GM19452 (cell line): ENCODE results near the gene DCLK1.

Experiments used
- ATAC-seq: cut with Tn5 transposase; IDR thresholded peaks from one replicate; pipeline ENCODE4 v1.9.1; 2021; ENCODE audit not compliant: unreplicated experiment

The DCLK1 gene

DNA sequence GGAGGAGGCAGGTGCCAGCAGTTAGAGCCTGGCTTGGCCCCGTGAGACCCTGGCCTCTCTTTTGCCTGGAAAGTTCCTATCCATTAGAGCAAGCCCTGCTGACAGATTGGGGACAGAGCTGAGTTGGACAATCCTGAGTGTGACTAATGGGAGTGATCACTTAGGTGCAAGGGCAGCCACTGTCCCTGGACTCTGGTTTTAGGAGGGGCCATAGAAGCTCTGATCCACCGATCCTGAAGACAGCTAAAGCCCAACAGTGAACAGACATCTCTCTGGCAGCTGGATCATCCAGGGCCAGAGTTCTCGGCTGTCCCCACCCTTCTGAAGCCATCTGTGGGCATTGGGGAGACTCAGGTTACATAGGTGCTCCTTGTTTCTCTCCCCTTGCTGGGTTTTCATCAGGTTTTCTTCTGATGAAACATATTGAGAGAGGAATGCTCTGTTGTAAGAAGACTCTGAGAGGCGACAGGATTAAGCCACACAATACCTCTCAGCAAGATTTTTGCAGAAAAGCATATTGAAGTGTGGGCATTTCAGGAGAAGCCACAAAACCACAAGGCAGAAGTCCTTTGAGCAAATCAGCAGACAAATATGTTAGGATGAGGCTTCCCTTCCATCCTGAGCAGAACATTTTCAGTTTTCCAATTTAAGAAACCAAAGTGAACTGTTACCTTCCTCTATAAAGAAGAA, 366.7 kb downstream of the DCLK1 start:
- no peak for ATAC-seq

DNA sequence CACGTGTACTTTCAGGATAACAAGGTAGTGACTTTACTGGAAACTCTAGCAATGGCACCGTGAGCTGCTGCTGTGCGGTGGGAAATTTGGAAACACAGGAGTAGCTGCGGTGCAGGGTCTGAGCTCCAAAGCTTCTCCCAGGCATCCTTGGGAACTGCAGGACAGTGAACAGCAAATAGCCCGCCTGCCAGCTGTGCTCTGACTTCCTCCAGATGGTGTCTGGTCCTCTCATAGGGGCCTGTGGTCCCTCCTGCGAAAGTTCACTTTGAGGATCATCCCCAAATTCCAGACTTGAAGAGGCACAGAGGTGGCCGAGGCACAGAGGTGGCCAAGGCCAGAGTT, 367.4 kb downstream of the DCLK1 start:
- no peak for ATAC-seq

DNA sequence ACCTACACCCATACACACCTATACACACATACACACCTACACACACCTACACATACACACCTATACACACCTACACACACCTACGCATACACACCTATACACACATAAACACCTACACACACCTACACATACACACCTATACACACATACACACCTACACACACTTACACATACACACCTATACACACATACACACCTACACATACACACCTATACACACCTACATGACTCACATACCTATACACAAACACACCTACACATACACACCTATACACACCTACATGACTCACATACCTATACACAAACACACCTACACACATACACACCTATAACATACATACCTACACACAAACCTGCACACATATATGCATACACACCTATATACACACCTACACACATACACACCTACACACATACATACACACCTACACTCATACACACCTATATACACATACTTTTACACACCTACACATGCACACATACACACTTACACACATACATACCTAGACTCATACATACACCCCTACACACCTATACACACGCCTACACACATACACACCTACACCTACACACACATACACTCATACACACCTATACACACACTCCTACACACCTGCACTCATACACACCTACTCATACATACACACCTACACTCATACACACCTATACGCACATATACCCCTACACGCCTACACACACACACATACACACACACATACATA, 368.0 kb downstream of the DCLK1 start:
- ATAC-seq = no peak

DNA sequence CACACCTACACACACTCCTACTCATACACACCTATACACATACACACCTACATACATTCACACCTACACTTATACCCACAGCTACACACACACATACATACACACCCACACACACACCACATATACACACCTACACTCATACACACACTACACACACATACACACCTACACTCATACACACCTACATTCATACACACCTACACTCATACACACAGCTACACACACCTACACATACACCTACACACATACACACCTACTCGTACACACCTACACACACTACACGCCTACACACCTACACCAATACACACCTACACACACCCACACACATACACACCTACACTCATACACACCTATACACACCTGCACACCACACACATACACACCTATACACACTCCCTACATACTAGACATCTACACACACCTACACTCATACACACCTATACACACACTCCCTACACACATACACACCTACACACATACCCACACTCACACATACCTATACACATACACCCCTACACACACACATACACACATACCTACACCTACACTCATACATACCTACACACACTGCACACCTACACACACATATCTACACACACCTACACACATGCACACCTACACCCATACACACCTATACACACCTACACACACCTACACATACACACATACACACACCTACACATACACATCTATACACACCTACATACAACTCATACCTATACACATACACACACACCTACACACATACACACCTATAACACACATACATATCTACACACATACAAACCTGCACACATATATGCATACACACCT, 369.5 kb downstream of the DCLK1 start:
- no peak for ATAC-seq

DNA sequence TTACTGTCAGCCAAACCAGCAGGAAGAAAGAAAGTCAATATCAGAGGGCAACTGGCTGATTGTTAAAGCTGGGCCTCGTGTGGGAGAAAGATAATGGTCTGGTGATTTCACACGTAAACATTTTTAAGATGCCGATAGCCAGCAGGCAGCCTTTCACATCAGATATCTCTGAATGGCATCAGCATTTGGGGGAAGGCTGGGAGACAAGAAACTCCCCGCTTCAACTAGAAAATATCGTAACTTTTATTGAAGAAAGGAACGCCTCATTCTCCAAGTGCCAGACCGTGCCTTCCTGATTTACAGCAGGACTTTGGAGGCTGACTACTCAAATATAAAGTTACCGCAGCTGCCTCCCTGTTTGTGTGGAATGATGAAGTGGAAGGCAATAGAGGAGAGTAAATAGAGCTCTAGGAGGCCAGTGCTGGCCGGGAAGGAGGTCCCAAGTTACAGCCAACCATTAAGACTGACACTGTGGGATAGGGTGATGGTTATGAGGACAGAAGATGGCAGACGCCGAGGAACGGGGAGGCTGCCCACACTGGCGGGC, 370.4 kb downstream of the DCLK1 start:
- ATAC-seq = no peak

DNA sequence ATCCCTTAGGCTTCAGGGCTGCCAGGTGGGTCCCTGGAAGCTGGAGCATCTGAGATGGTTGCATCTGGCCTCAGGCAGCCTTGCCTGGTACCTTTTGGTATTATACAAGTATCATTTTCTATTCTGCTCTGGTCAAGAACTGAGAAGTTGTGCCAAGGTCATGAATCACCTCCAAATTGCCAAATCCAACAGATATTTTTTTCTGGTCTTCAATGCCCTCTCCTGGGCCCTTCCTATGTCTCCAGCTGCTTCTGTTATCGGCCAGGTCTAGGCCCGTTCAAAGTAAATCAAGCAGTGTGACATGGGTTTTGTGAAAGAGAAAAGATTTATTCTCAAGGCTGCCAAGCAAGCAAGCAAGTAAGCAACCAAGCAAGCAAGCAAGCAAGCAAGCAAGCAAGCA, 383.6 kb downstream of the DCLK1 start:
- no peak for ATAC-seq

DNA sequence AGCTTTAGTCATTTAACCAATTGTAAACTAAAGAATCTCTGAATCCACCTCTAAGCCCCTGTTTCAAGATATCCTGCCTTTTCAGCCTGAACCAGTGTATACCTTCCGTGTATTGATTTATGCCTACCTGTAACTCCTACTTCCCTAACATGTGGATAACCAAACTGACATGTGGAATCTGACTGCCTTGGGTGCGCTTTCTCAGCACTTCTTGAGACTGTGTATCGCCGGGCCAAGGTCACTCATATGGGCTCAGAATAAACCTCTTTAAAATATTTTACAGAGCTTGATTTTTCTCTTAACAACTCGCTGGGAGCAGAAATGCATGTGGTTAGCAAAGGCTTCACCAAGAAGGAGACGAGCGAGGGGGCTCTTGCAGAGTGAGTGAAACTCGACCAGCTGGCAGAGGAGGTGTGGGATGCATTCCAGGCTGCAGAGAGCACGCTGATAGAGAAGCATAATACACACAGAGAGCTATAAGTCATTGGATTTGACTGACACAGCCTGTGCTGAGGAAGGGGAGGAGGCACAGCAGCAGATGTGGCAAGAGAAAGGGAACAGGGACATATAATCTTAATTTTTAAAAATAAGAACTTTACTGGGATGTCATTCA, 386.5 kb downstream of the DCLK1 start:
- ATAC-seq = no peak

DNA sequence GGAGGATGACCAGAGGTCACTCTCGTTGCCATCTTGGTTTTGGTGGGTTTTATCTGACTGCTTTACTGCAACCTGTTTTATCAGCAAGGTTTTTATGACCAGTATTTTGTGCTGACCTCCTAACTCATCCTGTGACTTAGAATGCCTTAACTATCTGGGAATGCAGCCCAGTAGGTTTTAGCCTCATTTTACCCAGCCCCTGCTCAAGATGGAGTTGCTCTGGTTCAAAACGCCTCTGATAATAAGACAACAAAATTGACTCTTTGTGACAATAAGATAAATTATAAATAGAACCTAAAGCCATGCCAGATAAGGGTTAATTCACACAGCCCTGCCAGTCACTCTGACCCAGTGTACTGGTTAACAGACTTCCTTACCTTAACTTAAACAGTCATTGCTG, 387.0 kb downstream of the DCLK1 start:
- no peak for ATAC-seq

DNA sequence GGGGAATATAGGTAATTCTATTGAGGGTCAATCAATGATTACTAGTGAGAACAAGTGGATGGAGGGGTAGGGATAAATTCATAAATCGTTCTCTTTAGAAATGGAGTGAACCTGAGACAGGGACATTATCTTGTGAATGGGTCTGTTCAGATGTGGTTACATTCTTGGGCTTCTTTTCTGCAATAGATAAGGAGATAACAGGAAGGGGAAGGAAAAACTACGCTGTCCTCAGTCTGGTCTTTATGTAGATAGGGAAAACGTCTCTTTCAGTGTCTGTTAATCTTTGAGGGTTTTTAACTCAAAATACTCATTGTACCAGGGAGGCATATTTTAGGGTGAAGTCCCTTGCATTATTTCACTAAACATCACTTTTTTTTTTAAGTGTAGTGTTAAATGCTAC, 388.0 kb downstream of the DCLK1 start:
- ATAC-seq = no peak

DNA sequence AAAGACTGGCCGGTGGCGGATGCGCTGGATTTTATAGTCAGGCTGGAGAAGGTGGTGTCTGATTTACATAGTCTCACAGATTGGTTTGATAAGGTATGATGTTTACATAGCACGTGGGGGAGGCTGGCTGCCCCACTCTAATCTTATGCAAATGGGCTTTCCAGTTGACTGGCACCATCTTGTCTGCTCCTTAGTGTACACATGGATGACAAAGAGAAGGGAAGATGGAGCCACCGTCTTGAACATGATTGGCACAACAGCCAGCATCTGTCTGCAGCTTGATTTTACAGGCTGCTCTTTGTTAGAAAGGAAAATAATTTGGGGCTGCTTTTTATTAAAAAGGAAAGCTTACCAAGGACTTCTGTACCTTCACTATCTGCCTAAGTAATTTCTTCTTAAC, 389.5 kb downstream of the DCLK1 start:
- ATAC-seq = no peak

DNA sequence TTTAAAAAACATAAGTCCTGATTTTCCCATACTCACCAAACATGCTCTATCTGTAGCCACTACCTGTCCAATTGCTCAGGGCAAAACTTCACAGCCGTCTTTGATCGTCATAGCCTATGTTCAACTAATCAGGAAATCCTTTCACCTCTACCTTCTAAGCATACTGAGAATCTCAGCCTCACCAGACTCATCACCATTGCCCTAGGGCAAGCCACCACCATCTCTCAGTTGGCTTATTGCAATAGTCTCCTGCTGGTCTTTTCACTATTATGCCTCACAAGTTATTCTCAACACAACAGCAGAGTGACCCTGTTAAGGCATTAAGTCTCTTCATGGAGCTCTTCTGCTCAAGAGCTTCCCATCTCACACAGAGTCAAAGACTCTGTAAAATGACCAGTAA, 394.3 kb downstream of the DCLK1 start:
- ATAC-seq = no peak

DNA sequence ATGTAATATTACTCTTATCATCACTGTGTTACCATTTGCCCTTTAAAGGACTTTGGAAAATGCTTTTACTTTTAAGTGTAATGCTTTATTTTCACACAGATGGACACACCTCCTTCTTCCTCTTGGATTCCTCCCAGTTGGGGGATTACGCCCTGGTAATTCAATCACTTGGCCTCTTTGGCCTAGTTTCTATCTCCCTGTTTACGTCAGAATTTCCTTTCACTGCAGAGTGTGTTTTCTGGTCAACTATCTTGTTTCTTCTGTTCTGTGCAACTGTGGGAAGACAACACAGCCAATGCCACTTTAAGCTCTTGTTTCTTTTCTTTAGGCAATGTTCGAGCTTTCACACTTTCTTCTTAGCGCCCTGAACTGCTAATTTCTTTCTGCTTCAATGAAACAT, 397.4 kb downstream of the DCLK1 start:
- ATAC-seq = no peak

DNA sequence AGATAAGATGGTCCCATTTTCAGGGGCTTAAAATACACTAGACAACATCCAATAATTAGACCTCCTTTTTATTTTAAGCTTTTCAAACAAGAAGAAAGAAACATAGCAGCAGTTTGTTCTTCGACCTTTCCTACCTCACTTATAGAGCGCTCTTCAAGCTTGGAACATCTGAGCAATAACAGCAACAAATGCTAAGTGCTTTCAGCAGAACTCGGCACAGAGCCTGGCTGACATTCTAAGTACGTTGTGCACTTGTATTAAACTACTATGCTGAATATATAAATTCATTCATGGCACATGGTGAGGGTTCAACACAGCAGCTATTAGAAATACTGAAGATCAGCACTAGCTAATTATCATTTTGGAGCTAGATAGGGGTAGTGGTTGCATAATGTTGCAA, 398.6 kb downstream of the DCLK1 start:
- no peak for ATAC-seq

DNA sequence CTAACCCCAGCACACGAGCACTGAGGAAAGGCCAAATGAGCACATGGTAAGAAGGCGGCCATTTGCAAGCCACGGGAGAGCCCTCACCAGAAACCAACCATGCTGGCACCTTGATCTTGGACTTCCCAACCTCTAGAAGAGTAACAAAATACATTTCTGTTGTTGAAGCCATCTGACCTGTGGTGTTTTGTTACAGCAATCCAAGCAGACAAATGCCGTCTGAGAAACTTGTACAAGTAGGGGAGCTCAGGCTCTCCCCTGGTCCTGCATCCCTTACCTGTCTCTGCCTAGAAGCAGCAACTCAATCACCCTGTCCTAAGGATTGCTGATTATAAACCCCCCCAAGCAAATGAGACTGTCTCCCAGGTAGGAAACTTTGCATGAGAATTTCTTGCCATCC, 399.7 kb downstream of the DCLK1 start:
- no peak for ATAC-seq

DNA sequence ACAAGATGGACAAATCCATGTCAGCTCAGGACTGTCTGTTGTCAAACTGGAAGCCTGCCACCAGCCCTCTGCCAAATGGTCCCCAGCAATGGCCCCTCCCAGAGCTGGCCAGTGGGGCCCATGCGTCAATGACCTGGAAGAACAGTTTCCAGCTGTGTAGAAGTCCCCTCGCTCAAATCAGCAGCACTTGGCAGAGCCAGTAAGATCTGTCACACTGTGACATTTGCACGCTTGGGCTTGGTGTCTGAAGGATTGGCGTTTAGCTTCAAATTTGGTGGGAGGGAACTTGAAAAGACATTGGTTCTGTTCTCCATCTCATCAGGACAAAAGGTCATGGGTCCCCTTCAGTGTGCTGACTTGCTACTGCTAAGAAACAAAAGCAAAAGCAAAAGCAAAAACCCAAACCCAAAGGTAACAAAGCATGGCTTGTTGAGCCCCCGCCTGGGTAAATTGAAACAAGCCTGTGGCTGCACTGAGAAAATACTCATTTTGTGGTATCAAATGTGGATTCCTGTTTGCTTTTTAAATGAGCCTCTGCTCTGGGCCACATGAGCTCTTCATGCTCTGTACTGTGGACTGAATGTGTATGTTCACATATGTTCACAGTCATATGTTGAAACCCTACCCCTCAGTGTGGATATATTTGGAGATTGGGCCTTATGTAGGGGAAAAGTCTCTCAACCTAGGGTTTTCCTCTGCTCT, 401.1 kb downstream of the DCLK1 start:
- no peak for ATAC-seq

DNA sequence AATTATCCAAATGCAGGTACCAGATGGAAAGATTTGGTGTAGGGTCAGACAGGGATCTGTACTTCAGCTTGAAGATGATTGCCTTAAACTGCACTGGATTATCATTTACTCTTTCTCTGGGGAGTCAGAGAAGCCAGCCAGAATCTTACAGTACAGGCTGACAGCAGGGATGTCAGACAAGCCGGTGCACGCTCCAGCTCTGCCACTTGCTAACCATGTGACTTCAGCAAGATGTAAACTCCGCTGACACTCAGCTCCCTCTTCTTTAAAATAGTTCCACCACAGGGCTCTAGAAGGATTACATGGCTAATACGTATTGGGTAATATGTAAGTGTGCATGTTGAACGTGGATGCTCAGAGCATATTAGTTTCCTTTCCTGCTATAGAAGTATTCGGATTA, 403.3 kb downstream of the DCLK1 start:
- ATAC-seq = no peak

DNA sequence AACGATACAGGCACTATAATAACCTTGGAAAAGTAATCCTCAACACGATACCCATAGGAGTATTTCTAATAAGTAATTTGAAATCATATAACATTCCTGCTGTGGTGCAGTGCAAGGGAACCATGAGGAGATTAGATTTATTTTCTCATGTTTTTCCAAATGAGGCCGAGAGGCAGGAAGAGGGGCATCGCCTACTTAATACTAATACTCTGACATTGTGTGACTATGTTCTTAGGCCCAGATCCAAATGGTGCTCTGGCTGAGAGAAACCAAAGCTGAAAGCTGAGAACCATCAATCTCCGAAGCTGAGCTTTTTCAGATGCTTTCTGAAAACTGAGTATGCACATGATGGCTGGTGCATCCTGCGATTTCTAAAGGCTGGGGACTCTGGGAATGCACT, 406.7 kb downstream of the DCLK1 start:
- ATAC-seq = no peak

DNA sequence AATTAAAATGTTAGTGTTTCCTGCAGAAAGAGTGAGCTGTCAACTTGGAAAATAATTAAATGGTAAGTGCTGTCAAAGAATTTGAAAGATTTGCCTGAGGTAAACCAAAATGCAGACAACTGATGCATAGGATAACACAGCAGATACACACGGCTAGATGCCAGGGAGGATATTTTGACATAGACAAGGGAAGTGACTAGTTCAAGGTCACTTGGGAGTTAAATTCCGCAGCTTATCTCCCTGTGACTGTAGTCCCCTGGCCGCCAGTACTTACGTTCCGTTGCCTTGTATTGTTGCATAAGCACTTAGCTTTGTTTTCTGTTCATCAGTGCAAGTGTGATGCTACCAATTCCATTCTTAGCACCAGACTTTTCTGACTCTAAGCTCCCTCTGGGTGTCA, 407.4 kb downstream of the DCLK1 start:
- no peak for ATAC-seq

DNA sequence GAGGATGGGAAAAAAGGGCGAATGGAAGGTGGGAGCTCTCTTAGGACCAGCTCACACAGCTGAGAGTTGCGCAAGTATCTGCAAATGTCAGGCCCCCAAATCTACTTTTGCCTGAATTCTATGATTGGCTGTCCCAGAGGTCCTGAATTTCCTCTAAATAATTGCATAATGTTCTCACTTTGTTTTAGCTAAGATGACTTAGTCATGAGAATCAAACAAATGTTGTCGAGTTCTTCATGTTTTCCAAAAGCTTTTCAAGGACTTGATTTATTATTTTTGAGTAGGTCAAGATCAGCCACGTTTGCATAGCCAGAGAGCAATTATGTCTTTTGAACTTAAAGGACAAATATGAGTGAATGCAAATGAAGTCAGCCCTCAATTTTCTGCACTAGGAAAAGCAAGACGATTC, 408.1 kb downstream of the DCLK1 start:
- ATAC-seq = no peak

DNA sequence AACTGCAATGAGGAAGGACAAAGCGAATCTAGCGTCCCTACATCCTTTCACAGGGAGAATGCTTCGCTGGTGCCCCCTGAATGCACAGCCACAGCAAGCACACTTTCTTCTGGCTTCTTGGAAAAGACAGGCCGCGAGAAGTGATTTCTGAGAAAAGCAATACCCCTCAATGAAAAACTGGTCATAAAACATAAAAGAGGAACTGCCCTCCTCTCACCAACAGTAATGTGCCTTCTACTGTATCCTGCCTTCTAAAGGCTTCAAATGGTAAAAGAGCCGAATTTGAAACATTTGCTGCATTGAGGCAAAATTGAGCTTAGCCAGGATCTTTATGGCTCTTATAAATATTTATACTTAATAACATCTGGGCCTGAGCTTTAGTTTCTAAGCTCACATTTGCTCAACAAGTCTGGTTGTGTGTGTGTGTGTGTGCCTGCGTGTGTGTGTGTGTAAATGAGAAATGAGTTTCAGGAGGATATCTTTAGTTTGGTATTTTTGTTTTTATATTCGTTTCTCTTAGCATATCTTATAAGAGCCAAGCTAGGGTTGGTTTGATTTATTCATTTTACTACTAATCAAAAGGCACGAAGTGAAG, 408.6 kb downstream of the DCLK1 start:
- no peak for ATAC-seq
